Measurements from ENCODE around the gene HEG1. TPM values are rescaled to one million over a fixed set of nuclear protein-coding genes. Genes with fewer than 3 reads are reported as not detected.

The HEG1 gene
- total RNA-seq, 6 experiments from 2014 or later: 3.5 to 14.9 (median 10.8) TPM

- 72% methylated on average over 20 of the region's 20 CpGs for WGBS (ENCODE audit: insufficient coverage, low coverage, low lambda C conversion rate, missing lambda C conversion rate)
- ATAC-seq (peak; percentile 13 to 43 (median 32)), DNase-seq (no peak)
- Histone ChIP-seq H3K4me3 (no peak overlapping the region), H3K4me1 (peaks cover 0 to 8% (median 0%) of the 10 kb centered on the region in 4 donors), H3K27me3 (no peaks in the 10 kb centered on the region), H3K36me3 (no peaks in the 10 kb centered on the region), H3K27ac (peak overlapping the region in 1 of 3 donors; percentile 52), H3K9me3 (no peaks in the 10 kb centered on the region)
- intact Hi-C loops (cut with DNase I): no loop called here
- no peak for TF ChIP-seq POLR2A (IDR thresholded peaks at IDR 0.05)
- TF ChIP-seq CTCF (IDR thresholded peaks at IDR 0.05): no peak
Observed at GRCh38 chr3:125043599-125044151, 12.1 kb downstream of the HEG1 start.

- intact Hi-C loops (cut with DNase I): no loop called here
- WGBS (ENCODE audit: insufficient coverage, low coverage, low lambda C conversion rate, missing lambda C conversion rate): 54% methylated on average over 16 of the region's 17 CpGs
- Histone ChIP-seq H3K27ac (peak overlapping the region; percentile 8 to 52 (median 14)), H3K4me3 (no peak overlapping the region), H3K36me3 (no peaks in the 10 kb centered on the region), H3K9me3 (no peaks in the 10 kb centered on the region), H3K27me3 (no peaks in the 10 kb centered on the region), H3K4me1 (peaks cover 0 to 8% (median 0%) of the 10 kb centered on the region in 4 donors)
- no peak for TF ChIP-seq POLR2A (IDR thresholded peaks at IDR 0.05)
- TF ChIP-seq CTCF (IDR thresholded peaks at IDR 0.05): no peak
- no peak for DNase-seq
- peak; percentile 56 to 74 (median 60) for ATAC-seq
Observed at GRCh38 chr3:125042725-125043406, 12.9 kb downstream of the HEG1 start.

- DNase-seq (no peak), ATAC-seq (no peak)
- no peaks in the 10 kb centered on the region for H3K4me1 ChIP-seq
- H3K9me3 ChIP-seq: no peaks in the 10 kb centered on the region
- intact Hi-C loops (cut with DNase I): no loop called here
- no peaks in the 10 kb centered on the region for H3K27me3 ChIP-seq
- no peaks in the 10 kb centered on the region for H3K36me3 ChIP-seq
- no peak overlapping the region for H3K4me3 ChIP-seq
- H3K27ac ChIP-seq: no peak overlapping the region
- TF ChIP-seq CTCF (IDR thresholded peaks at IDR 0.05): no peak
- WGBS (ENCODE audit: insufficient coverage, low coverage, low lambda C conversion rate, missing lambda C conversion rate): 62% methylated on average over 11 of the region's 11 CpGs
Observed at GRCh38 chr3:125039131-125040100, 16.4 kb downstream of the HEG1 start.

GRCh38 chr3:125037498-125038150, 18.2 kb downstream of the HEG1 start:
- no peaks in the 10 kb centered on the region for H3K36me3 ChIP-seq
- H3K9me3 ChIP-seq: no peaks in the 10 kb centered on the region
- no peaks in the 10 kb centered on the region for H3K4me1 ChIP-seq
- DNase-seq (no peak), ATAC-seq (no peak)
- no peak overlapping the region for H3K27ac ChIP-seq
- intact Hi-C loops (cut with DNase I): no loop called here
- no peaks in the 10 kb centered on the region for H3K27me3 ChIP-seq
- TF ChIP-seq CTCF (IDR thresholded peaks at IDR 0.05) (no peak), POLR2A (IDR thresholded peaks at IDR 0.05) (no peak)
- 86% methylated on average over 2 of the region's 2 CpGs for WGBS (ENCODE audit: insufficient coverage, low coverage, low lambda C conversion rate, missing lambda C conversion rate)
- no peak overlapping the region for H3K4me3 ChIP-seq
